Measurements from ENCODE around the gene CDC40. TPM values are rescaled to one million over a fixed set of nuclear protein-coding genes. Genes with fewer than 3 reads are reported as not detected.

The CDC40 gene
- polyA plus RNA-seq, 1 of the 3 experiments (the other 2 are of a cell fraction), result 7.4 TPM

- POLR2A ChIA-PET, result no interaction called here
- Histone ChIP-seq H3K79me2 (ENCODE audit: insufficient read depth) (peaks cover 24% of the 10 kb centered on the region), H3K9ac (no peak overlapping the region), H3K4me1 (ENCODE audit: control insufficient read depth in 1 of 2, insufficient read depth in 2 of 2, low read depth in 1 of 2, low read length in 1 of 2) (no peaks in the 10 kb centered on the region; a peak in 1 of 4 replicates), H3K27ac (ENCODE audit: low read depth in 2 of 2, low read length in 1 of 2) (no peak overlapping the region), H3K36me3 (replicated peaks in 1 of 2; ENCODE audit: control insufficient read depth in 1 of 2, insufficient read depth in 2 of 2, low read length in 1 of 2) (peaks cover 4 to 6% of the 10 kb centered on the region in 2 experiments), H3K4me2 (no peak overlapping the region), H3K9me3 (no peaks in the 10 kb centered on the region), H3K27me3 (ENCODE audit: insufficient read depth) (no peaks in the 10 kb centered on the region), H3K4me3 (ENCODE audit: low read depth in 2 of 2, low read length in 1 of 2) (no peak overlapping the region), H3K9me2 (no peaks in the 10 kb centered on the region), H4K20me1 (ENCODE audit: insufficient read depth) (0 out of 2 replicates have a peak, but pooled peaks cover 3% of the 10 kb centered on the region), H3F3A (replicated peaks; ENCODE audit: insufficient read depth) (no peaks in the 10 kb centered on the region), H2AFZ (ENCODE audit: low read depth) (no peak overlapping the region)
- DNase-seq, result no peak
- WGBS (ENCODE audit: low lambda C conversion rate), result 94% methylated on average over 1 of the region's 1 CpG
- TF ChIP-seq RFX5 (IDR thresholded peaks at IDR 0.05; ENCODE audit: low read length), result no peak
- no peak for TF ChIP-seq FOXJ3 (CRISPR knock-in tag; IDR thresholded peaks at IDR 0.05)
- TF ChIP-seq, protein P1, sequence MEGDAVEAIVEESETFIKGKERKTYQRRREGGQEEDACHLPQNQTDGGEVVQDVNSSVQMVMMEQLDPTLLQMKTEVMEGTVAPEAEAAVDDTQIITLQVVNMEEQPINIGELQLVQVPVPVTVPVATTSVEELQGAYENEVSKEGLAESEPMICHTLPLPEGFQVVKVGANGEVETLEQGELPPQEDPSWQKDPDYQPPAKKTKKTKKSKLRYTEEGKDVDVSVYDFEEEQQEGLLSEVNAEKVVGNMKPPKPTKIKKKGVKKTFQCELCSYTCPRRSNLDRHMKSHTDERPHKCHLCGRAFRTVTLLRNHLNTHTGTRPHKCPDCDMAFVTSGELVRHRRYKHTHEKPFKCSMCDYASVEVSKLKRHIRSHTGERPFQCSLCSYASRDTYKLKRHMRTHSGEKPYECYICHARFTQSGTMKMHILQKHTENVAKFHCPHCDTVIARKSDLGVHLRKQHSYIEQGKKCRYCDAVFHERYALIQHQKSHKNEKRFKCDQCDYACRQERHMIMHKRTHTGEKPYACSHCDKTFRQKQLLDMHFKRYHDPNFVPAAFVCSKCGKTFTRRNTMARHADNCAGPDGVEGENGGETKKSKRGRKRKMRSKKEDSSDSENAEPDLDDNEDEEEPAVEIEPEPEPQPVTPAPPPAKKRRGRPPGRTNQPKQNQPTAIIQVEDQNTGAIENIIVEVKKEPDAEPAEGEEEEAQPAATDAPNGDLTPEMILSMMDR (IDR thresholded peaks at IDR 0.05), result no peak
- no peak for TF ChIP-seq ZBTB33 (IDR thresholded peaks at IDR 0.05; ENCODE audit: borderline replicate concordance, low read depth)
- no peak for TF ChIP-seq EZH2phosphoT487 (IDR thresholded peaks at IDR 0.05; ENCODE audit: borderline replicate concordance, low read depth)
- TF ChIP-seq GATA2 (CRISPR knock-in tag; IDR thresholded peaks at IDR 0.05), result no peak
- no peak for TF ChIP-seq TEAD4 (IDR thresholded peaks at IDR 0.05; ENCODE audit: borderline replicate concordance, insufficient read depth)
- TF ChIP-seq SIN3A (IDR thresholded peaks at IDR 0.05; ENCODE audit: borderline replicate concordance, low read depth, low read length), result no peak
- TF ChIP-seq PBX3 (IDR thresholded peaks at IDR 0.05), result no peak
- TF ChIP-seq TCF12 (IDR thresholded peaks at IDR 0.05), result no peak
- no peak for TF ChIP-seq POLR2AphosphoS5 (IDR thresholded peaks at IDR 0.05; ENCODE audit: low read depth, low read length)
- TF ChIP-seq, protein P2, sequence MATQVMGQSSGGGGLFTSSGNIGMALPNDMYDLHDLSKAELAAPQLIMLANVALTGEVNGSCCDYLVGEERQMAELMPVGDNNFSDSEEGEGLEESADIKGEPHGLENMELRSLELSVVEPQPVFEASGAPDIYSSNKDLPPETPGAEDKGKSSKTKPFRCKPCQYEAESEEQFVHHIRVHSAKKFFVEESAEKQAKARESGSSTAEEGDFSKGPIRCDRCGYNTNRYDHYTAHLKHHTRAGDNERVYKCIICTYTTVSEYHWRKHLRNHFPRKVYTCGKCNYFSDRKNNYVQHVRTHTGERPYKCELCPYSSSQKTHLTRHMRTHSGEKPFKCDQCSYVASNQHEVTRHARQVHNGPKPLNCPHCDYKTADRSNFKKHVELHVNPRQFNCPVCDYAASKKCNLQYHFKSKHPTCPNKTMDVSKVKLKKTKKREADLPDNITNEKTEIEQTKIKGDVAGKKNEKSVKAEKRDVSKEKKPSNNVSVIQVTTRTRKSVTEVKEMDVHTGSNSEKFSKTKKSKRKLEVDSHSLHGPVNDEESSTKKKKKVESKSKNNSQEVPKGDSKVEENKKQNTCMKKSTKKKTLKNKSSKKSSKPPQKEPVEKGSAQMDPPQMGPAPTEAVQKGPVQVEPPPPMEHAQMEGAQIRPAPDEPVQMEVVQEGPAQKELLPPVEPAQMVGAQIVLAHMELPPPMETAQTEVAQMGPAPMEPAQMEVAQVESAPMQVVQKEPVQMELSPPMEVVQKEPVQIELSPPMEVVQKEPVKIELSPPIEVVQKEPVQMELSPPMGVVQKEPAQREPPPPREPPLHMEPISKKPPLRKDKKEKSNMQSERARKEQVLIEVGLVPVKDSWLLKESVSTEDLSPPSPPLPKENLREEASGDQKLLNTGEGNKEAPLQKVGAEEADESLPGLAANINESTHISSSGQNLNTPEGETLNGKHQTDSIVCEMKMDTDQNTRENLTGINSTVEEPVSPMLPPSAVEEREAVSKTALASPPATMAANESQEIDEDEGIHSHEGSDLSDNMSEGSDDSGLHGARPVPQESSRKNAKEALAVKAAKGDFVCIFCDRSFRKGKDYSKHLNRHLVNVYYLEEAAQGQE (IDR thresholded peaks at IDR 0.05; ENCODE audit: low read depth, low read length), result no peak
- CTCF ChIA-PET, result interaction anchor here (1.2 to 1.3 kb wide), 2 partner anchors 20 to 232 kb away, joined by 3 to 4 read pairs; no protein-coding TSS in a partner anchor
Observed at GRCh38 chr6:110158479-110158878, 21.7 kb upstream of the CDC40 start.

Data from SK-N-SH (cell line).